Activated CD8-positive, alpha-beta memory T cell treated with anti-CD3 and anti-CD28 coated beads for 1 hour (primary cell): ENCODE data around the gene NEK9.
A peak's percentile ranks its signal among the peaks of the same experiment; 100 is the strongest.
"Not testable (repeated sequence)": the region's sequence is repeated elsewhere in the genome, so short reads cannot be mapped to it uniquely, and the experiment has no call there.

Experiments
- DNase-seq, 2 donors: peaks; one replicate each; pipeline ENCODE4 v3.0.0-alpha.2; 2020; ENCODE audit warnings: low read depth in 1 of 2; ENCODE audit errors: extremely low read depth in 1 of 2

NEK9 gene

GRCh38 chr14:75068294-75069120 is 58.3 kb downstream of the NEK9 start:
- no peak for DNase-seq

- not testable (repeated sequence) for DNase-seq
Observed at GRCh38 chr14:75067765-75068164, 59.1 kb downstream of the NEK9 start.

- no peak for DNase-seq
Observed at GRCh38 chr14:75067212-75067611, 59.6 kb downstream of the NEK9 start.

- DNase-seq, result no peak
Observed at GRCh38 chr14:75066691-75067090, 60.2 kb downstream of the NEK9 start.

- DNase-seq, result no peak
Observed at GRCh38 chr14:75064205-75064567, 62.7 kb downstream of the NEK9 start.

- peak; percentile 55 to 79 for DNase-seq
Observed at GRCh38 chr14:75063491-75064204, 63.2 kb downstream of the NEK9 start, which contains the start of gene ACYP1. Gene ACYP1, minus strand, starts transcription at chr14:75064024. Its CDS starts 471 bp downstream, at chr14:75063553.

DNA sequence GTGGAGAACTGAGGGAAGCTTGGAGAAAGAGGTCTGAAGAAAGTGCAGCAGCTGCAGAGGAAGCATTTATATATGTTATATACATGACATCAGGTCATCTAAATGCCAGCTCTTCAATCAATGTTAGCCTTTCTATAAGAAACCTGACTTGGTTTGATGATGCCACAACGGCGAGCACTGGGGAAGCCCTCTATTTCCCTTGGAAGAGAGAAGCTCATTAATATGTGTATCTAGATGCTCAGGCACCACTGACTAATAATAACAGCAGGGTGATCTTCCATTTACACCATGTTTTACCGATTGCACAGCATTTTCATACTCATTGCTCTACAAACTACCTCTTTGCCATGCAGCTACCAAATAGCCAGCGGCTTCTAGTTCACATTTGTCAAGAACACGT is 63.8 kb downstream of the NEK9 start:
- no peak for DNase-seq

GRCh38 chr14:75060420-75060819 is 66.4 kb downstream of the NEK9 start:
- no peak for DNase-seq

DNA sequence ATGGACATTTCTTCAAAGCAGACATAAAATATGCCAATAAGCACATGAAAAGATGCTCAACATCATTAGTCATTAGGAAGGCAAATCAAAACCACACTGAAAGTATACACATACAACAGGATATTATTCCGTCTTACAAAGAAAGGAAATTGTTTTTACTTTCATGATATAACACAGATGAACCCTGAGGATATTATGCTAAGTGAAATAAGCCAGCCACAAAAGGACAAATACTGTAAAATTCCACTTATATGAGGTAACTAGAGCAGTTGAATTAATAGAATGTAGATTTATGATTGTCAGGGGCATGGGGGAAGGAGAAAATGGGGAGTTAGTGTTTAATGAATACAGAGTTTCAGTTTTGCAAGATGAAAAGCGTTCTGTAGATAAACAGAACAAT is 67.2 kb downstream of the NEK9 start:
- DNase-seq, result no peak

DNA sequence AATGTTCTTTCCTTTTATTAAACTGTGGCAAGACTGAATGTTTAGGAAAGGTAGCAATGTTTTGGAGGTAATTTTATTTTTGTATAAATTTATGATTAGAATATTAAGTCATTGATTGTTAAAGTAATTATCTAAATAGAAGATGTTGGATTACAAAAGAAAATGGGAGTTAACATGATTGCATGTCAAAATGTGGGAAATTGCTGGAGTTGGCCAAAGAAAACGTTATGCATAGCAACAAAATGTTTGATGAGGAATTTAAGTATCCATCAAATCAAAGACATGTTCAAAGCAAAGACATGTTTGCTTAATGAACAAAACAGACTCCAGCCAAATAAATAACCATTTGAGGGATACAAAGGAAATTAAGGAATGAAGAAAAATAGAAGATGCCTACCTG is 72.4 kb downstream of the NEK9 start:
- no peak for DNase-seq

DNA sequence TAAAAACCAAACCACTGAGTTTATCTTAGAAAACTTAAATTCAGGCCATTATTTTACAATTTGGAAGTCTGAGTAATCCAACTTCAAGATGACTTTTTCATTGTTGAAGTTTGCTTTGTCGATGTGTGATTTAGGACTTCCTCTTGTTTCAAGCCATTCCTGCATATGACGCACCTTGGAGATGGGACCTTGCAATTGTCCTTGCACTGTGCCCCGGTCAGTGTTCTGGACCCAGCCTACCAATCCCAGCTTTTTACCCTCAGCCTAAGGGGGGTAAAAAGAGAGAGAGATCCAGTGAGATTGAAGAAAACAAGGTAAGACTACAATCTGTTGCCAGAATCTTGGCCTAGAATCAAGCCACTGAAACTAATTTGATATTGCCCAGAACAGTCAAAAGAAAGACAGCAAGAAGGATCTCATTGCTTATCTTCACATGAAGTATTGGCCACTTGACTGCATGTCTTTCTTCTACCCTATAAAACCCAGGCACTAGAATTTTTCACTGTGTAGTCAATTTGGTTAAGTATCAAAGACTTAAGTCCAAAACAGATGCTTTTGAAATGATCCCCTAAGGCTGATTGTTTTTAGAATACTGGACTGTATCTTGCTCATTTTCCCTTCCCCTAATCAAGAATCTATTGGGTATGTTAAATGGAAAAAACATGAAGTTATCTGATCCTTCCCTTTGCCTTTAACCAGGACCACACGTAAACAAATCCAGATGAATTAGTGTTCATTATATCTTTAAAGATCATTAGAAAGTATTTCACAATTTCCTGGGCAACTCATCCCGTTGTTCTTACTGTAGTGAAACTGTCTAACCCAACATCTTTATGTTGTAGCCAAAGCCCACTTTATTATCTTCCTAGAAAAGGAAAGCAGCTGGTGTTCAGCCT is 73.2 kb downstream of the NEK9 start:
- DNase-seq, result no peak

GRCh38 chr14:75051556-75051899 is 75.3 kb downstream of the NEK9 start:
- no peak for DNase-seq

DNA sequence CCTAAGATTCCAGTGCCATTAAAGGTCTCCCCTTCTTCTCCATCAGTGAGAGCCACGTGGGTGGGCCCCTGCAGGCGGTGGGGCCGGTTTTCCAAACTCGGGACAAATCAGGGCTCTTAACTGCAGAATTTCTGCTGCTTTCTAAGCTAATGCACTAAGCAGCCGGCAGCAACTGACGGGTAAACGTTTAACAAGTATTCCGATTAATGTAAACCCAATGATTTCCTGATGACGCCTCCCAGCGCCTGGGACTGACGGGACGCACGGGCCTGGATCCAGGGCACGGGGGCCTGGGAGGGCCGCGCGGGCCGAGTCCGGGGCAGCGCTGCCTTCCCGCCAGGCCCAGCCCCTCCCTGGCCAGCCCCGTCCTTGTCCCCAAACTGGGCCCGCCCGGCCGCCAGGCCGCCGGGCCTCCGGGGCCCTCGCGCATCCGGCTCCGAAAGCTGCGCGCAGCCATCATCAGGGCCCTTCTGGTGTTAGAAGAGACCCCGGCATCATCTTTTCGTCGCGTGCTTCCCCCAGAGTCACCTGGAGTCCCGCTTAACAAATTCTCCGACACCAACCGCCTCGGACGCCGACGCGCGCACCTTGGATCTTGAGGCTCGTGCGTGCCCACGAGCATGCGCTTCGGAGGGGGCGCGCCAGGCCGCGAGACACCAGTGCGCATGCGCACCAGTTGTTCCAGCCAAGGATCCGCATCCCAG is 75.8 kb downstream of the NEK9 start, which contains the start of gene MLH3:
Gene MLH3, minus strand, starts transcription at position 616 of the 704 bp plus-strand sequence. CDS start 1,812 bp downstream, outside the sequence.
- DNase-seq, result peak; percentile 39 to 73

- no peak for DNase-seq
Observed at GRCh38 chr14:75049731-75050201, 77.1 kb downstream of the NEK9 start.

DNA sequence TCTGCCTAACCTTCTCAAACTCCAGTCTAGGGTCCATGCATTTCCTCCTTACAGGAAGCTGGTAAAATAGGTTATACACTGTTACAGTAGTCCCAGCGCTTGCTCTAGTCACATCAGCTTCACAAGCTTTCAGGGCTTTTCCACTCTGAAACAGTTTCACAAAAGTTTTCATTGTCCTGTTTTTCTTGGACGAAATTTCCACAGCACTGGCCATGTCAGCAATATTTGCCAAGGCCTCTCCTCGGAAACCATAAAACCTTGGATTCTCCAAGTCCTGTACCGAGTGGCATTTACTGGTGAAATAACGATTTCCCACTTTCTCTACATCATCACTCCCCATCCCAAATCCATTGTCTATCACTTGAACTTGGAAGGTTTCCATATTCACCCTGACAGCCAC is 77.7 kb downstream of the NEK9 start:
- no peak for DNase-seq

- no peak for DNase-seq
Observed at GRCh38 chr14:75048101-75048500, 78.7 kb downstream of the NEK9 start.

GRCh38 chr14:75047506-75047905 is 79.3 kb downstream of the NEK9 start:
- DNase-seq, result no peak

GRCh38 chr14:75046899-75047298 is 79.9 kb downstream of the NEK9 start:
- no peak for DNase-seq

- no peak for DNase-seq
Observed at GRCh38 chr14:75046275-75046674, 80.6 kb downstream of the NEK9 start.

DNA sequence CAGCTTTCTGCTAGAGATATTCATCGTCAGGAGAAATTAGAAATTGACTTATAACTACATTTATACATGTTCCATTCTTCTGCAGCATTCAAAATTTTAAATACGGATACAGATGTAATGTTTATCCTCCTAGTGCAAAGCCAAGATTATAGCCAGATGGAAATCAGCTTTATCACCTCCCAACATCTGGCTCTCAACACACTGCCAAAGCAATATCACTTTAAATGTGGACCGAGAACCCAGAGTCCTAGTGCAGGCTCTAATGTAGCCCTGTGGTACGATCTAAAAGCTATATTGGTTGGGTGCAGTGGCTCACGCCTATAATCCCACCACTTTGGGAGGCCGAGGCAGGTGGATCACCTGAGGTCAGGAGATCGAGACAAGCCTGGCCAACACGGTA is 82.1 kb downstream of the NEK9 start:
- no peak for DNase-seq
